ENCODE results near the gene MACF1.

DNA sequence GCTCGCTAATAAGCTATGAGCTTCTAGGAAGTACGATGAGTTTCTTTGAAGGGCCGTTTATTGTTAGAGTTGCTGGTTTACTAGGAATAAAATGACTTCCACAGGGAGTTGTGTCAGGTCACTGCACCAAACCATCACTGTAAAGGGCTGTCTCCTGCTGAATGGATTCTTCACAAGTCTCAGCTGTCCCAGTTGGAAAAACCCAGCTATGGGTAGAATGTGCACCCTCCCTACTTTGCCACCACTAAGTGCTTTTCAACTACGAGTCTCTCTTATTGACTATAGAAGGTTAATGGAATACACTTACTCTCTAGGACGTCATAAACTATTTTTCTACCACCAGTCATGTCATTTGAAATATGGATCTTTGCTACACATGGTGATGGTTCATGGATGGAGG, 192.2 kb downstream of the MACF1 start:
- TF ChIP-seq POLR2A (IDR thresholded peaks at IDR 0.05) = no peak
- TF ChIP-seq, protein P1, sequence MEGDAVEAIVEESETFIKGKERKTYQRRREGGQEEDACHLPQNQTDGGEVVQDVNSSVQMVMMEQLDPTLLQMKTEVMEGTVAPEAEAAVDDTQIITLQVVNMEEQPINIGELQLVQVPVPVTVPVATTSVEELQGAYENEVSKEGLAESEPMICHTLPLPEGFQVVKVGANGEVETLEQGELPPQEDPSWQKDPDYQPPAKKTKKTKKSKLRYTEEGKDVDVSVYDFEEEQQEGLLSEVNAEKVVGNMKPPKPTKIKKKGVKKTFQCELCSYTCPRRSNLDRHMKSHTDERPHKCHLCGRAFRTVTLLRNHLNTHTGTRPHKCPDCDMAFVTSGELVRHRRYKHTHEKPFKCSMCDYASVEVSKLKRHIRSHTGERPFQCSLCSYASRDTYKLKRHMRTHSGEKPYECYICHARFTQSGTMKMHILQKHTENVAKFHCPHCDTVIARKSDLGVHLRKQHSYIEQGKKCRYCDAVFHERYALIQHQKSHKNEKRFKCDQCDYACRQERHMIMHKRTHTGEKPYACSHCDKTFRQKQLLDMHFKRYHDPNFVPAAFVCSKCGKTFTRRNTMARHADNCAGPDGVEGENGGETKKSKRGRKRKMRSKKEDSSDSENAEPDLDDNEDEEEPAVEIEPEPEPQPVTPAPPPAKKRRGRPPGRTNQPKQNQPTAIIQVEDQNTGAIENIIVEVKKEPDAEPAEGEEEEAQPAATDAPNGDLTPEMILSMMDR (IDR thresholded peaks at IDR 0.05) = no peak
